Stimulated activated CD8-positive, alpha-beta memory T cell treated with anti-CD3 and anti-CD28 coated beads, Interleukin-4, amount 100 ng/mL, for 1 hour (primary cell): ENCODE measurements around the gene C1orf210.

Experiments used
- DNase-seq, 2 donors: peaks; one replicate each; pipeline ENCODE4 v3.0.0-alpha.2; 2020; ENCODE audit warnings: low read depth in 2 of 2, low spot score in 1 of 2

The C1orf210 gene

DNA sequence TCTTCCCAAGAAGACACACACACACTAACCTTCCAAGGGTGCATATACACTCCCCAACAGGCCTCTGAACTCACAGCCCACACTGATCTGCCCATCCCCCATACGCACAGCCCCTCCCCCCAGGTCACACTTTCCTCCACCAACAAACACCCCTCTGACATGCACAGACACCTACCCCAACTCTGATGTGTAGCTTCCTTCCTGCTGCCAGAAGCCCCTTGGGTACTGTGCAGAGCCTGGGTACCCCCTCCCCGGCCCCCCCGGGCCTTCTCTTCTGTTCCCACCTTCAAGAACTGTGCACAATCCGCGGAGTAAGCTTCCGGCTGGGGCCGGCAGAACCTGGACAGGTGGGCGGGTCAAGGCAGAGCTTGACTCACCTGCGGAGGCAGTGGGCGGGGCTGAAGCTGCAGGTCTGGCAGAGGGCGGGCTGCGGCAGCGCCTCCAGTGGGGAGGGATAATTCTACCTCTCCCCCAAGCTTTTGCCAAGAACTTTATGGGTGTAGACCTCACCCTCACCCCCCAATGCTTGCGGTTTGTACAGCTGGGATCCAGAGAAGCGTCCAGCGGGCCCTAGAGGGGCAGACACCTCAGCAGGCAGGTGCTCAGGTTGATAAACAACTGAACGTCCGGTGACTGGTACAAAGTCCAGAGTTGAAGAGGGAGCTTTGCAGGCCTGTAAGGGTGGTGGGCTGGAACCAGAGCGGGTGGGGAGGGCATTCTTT lies at the start of gene C1orf210:
TSS of gene C1orf210 (minus strand) at position 313 of the 722 bp plus-strand sequence. CDS start 2,311 bp downstream, outside the sequence.
- DNase-seq = no peak

DNA sequence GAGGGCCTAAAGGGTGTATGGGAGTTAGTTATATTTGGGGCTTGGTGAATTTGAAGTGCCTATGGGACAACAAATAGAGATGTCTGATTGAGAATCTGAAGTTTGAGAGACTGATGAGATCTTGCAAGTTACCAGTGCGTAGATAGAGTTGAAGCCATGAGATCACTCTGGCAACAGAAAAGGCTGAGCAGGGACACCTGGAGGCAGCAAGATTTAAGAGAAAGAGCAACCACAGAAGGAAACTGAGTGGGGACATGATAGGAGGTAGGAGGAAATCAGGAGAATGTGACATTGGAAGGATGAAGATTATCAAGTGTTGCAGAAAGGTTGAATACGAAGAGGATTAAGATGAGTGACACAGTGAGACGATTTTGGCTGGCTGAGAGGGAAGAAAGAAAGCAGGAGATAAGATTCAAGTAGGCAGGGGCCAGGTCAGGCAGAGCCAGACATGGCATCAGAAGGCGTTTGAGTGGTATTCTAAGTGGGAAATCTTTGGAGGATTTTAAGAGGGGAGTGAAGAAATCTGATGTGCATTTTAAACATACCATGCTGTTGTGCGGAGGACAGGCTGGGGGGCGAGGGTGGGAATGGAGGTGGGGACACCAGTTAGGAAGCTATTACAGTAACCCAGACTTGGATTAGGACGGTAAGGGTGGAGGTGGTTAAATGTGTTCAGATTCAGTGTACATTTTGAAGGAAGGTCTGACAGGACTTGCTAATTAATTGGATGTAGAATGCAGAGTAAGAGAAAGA lies 49.2 kb upstream of the C1orf210 start:
- no peak for DNase-seq

DNA sequence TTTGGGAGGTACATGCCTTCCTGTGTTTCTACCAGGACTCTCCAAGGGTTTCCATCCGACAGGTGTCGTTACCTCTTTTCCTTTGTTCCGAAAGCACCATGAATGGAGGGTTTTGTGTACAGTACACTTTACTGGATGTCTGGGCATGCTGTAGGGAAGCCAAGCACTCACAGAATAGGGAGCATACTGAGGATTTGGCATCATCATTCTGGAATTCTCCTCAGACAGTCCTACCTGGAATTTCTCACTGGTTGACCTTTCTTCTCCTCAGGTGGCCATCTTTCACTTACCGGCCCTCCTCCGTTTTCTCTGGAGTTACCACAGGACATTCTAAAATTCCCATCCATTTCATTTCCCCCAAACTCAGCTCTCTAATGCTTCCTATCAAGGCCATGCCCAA lies 46.3 kb upstream of the C1orf210 start:
- no peak for DNase-seq

DNA sequence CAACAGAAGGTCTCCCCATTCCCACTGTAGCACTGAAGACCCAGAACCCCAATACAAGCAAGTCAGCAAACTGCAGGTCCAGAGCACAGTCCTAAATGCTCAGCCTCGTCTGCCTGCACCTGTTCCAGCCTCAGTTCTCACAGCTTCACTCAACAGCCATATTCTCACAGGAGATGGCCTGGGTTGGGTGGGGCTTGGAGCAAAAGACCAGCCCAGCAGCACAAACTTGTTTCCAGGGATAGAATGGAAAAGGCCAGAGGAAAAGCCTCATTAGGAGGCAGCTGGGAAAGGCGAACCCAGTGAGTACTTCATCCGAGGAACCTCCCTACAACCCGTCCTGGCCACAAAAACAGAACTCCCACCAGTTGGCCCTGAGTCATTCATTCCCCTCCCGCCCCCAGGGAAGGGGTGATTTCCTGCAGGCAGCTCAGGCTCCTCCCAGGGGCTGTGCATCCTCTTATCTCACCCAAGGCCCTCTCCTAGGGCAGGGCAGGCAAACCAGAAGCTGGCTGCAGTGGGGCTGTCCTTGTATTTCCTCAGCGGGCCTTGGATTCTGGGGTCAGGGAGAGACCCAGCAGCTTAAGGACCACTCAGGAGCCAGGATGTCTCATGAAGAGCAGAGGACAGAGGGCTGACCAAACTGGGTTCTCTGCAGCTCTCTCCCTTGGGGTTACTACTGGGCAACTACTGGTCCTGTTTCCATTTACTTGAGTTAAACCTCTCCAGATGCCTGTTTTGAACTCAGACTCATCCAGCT lies 44.8 kb upstream of the C1orf210 start:
- DNase-seq = no peak

DNA sequence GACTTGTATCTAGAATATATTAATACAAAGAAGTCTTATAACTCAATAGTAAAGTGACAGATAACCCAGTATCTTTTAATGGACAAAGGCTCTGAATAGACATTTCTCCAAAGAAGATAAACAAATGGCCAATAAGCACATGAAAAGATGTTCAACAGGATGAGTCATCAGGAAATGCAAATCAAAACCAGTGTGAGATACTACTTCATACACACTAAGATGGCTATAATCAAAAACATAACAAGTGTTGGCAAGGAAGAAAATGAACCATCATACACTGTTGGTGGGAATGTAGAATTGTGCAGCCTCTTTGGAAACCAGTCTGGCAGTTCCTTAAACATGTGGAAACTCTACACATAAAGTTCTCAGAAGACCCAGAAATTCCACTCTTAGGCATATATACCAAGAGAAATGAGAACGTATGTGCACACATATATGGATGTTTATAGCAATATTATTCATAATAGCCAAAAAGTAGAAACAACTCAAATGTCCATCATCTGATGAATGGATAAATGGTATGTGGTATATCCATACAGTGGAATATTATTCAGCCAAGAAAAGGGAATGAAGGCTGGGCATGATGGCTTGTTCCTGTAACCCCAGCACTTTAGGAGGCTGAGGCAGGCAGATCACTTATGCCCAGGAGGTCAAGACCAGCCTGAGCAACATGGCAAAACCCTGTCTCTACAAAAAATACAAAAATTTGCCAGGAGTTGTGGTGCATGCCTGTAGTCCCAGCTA lies 42.3 kb upstream of the C1orf210 start:
- no peak for DNase-seq

DNA sequence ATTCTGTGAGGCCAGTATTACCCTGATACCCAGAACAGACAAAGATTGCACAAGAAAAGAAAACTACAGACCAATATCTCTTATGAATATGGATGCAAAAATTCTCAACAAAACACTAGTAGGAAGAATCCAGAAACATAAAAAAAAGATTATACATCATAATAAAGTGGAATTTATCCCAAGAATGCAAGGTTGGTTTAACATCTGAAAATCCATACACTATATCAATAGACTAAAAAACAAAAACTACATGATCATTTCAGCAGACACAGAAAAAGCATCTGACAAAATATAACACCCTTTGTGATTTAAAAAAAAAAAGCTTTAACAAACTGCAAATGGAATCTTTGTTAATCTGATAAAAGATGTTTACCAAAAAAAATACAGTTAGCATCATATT lies 40.0 kb upstream of the C1orf210 start:
- DNase-seq = no peak

DNA sequence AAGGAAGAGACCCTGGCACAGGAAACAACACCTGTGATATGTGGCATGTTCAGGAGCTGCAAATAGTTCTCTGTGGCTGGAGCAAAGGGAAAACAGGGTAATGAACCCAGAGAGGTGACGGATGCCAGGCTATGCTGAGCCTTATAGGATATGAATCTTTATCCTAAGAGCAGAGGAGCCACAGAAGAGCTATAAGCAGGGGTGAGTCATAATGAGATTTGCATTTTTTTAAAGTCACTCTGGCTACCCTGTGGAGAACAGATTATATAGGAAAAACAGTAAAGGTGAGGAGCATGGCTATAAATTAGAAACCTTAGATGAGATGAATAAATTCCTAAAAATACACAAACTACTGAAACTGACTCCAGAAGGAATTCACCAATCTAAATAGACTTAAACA lies 39.4 kb upstream of the C1orf210 start:
- DNase-seq = no peak

DNA sequence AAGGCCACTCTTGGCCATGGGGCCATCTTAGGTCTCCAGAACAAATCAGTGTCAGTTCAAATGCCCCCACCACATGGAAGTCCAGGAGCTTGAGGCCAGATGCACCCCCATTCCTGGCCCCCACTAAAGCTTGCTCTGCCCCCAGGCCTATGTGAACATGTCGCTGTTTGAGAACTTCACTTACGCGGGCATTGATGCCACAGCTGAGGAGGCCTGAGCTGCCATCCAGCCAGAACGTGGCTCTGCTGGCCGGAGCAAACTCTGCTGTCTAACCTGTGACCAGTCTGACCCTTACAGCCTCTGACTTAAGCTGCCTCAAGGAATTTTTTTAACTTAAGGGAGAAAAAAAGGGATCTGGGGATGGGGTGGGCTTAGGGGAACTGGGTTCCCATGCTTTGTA lies 37.1 kb upstream of the C1orf210 start:
- DNase-seq = no peak

DNA sequence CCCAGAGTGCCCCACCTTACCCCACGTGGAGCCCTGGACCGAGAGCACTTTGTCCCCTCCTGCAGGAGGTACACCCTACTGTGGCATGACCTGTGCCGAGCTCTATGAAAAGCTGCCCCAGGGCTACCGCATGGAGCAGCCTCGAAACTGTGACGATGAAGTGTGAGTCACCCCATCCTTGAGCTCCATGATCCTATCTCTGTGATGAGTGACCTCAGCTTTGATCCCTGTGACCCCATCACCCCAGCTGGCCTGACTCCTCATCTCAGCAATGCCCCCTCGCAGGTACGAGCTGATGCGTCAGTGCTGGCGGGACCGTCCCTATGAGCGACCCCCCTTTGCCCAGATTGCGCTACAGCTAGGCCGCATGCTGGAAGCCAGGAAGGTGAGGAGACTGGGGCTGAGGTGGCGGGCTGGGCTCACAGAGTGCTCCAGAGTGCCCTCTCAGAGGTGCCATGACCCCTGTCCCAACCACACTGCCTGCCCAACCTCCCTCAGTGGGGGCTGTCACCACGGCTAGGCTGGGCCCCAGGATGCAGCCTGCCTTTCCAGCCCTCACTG lies 36.0 kb upstream of the C1orf210 start:
- DNase-seq = no peak

DNA sequence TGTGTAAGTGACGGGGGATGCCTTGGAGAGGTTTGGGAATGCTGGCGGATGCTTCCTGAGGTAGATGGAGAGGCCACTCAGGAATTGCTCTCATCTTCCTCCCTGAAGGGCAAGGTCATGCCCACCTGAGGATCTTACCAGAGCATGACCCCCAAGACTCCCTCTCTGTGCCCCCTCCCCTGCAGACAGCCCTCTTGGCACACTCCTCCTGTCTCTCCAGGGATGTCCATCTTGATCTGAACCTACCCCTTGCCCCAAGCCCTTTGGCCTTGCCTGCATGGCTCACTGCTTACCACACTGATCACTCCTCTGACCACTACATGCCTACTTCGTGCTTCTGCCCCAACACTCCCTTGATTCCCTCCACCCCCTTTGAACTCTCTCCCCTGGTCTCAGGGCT lies 34.4 kb upstream of the C1orf210 start:
- no peak for DNase-seq

DNA sequence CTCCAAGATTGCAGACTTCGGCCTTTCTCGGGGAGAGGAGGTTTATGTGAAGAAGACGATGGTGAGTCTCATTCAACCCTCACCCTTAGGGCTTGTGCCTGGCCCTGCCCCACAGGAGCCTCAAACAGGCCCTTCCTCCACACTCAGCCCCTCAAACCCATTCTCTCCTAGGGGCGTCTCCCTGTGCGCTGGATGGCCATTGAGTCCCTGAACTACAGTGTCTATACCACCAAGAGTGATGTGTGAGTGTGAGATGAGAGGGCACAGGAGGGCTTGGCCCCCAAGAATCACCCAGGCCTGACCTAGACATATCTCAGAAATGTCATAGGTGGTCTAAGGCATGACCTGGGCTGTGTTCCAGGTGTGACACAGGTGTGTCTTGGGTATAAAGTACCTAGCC lies 33.9 kb upstream of the C1orf210 start:
- no peak for DNase-seq

DNA sequence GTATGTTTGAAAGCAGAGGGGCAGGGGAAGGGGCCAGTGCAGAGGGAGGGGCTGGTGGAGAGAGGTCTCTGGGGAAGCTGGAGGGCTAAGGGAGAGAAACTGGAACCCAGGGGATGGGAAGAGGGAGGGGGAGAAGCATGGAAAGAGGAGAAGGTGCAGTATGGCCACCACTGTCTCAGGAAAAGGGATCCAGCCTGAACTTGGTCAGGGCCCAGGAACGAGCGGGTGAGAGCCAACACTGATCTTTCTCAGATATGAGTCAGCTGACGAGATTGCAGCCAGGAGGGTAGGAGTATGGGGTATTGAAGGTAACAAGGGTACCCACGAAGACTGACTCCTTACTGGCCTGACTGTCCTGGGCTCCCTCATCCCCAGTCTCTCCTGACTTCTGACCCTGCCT lies 33.5 kb upstream of the C1orf210 start:
- DNase-seq = no peak

DNA sequence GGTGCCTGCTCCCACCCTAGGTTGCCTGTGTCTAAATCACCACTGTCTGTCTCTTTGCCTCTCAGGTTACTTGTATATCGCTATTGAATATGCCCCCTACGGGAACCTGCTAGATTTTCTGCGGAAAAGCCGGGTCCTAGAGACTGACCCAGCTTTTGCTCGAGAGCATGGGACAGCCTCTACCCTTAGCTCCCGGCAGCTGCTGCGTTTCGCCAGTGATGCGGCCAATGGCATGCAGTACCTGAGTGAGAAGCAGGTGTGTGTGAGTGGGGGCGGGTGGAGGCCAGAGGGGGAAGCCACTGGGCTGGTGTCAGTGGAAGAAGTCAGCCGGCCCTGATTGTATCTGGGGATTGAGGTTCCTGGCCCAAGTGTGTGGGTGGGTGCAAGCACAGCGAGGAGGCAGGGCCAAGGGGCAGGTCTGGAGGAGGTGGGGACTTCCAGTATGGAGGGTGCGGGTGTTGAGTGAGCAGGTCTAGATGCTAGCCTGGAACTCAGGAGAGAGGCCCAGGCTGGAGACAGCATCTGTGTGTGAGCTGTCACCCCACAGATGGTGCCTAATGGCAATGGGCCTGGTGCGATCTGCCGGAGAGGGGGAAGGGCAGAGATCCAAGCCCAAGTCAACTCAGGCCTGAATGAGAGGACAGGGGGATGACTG lies 32.6 kb upstream of the C1orf210 start:
- no peak for DNase-seq

DNA sequence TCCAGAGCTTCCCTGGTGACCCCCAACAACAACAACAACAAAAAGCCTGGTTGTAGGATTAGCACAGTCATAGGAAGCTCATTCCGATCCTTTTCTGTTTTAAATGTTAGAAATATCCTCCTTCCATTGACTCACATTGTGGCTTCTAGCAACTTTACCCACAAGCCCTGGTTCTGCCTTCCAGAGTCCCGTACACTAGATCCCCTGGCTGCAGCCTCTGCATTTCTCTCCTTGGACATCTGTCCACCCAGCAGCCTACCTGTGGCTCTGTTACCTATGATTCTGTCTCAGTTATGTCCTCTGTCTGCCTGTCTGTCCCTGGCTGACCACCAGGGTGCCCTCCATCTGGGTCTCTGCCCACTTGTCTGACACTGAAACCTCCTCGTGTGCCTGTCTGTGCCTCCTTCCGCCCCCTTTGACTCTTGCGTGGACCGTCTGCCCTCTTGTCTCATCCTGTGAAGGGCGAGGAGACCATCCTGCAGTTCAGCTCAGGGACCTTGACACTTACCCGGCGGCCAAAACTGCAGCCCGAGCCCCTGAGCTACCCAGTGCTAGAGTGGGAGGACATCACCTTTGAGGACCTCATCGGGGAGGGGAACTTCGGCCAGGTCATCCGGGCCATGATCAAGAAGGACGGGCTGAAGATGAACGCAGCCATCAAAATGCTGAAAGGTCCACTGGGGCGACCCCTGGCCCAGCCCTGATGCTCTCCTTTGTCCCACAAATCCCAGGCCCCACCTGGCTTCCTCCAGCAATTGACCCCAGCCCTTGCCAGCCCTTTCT lies 31.5 kb upstream of the C1orf210 start:
- DNase-seq = no peak

DNA sequence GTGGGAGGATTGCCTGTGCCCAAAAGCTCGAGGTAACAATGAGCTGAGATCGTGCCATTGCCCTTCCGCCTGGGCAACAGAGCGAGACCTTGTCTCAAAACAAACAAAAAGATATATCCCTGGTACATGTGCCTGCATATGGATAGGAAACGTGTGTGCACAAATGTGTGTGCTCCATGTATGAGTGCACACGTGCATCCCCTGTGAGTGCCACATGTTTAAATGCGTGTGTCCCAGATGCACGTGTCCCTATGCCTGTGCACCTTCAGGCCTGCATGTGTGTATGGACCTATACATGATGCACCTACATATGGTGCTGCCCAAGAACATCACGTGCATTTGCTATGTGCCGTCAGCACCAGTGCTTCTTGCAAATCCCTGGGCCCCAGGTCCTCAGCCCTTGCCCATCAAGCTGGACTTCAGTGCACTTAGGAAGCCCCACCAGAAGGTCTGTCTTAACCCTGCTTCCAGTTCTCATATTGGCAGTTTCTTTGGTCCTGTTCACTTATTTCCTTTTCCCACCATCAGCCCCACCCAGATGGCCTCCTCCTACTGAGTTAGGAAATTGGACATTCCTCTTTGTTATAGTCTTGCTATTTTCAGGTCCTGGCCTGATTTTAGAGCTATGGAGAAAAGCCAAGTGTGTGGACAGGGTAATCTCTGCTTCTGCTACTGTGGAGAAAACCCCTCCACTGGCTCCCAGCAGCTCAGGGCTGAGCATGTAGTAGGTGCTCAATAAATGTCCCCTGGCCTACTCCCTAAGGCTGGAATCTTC lies 30.8 kb upstream of the C1orf210 start:
- DNase-seq = no peak

DNA sequence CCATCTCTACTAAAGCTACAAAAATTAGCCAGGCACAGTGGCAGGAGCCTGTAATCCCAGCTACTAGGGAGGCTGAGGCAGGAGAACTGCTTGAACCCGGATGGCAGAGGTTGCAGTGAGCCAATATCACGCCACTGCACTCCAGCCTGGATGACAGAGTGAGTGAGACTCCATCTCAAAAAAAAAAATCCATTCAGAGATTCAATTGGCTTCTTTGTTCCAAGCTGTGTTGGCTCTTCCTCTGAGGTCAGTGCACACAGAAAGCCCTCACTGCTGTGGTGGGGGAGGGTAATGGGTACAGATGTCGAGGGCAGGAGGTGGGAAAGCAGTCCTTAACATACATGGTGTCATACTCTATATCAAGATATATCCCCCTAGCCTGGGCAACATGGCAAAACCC lies 30.1 kb upstream of the C1orf210 start:
- DNase-seq = no peak

DNA sequence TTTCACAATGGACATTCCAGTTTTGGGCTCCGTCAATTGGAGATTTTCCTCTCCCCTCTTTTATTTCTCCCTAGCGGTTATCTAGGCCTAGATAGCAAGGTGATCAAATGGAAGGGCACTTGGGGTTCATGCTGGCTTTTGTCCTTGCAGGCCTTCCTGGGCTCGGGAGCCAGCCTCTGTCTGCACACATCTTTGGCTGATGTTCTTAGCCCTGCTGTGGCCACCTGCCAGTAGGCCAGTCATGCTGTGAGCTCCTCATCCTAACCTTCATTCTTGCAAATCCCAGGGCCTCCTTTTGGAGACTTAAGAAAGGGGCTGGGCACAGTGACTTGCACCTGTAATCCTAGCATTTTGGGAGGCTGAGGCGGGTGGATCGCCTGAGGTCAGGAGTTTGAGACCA lies 28.9 kb upstream of the C1orf210 start:
- DNase-seq = no peak

DNA sequence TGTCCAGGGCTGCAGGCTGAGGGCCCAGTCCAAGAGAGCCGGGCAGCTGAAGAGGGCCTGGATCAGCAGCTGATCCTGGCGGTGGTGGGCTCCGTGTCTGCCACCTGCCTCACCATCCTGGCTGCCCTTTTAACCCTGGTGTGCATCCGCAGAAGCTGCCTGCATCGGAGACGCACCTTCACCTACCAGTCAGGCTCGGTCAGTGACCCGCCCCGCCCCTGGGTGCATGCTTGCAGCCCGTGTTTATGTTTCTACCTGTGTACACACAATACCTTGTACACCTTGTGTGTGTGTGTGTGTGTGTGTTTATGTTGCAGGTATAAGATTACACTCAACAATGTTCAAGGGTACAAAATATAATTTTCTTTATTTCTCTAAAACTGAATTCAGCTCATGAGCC lies 28.4 kb upstream of the C1orf210 start:
- DNase-seq = no peak
